Loucy (cell line): ENCODE results near the gene SLC38A9.

Experiments
- H2AFZ ChIP-seq: fragments of 200-600 bp; sonication (generic); 2 replicates; pipeline ENCODE4 v1.6.0; 2016; ENCODE audit warnings: antibody characterized with exemption, mild to moderate bottlenecking, low read length, moderate library complexity
- H3F3A ChIP-seq: fragments of 200-600 bp; 2 replicates; pipeline ENCODE4 v1.6.0; 2016; ENCODE audit warnings: antibody characterized with exemption, low read depth, mild to moderate bottlenecking
- H3K27me3 ChIP-seq: fragments of 200-600 bp; sonication (generic); 2 replicates; pipeline ENCODE4 v1.6.1; 2014; ENCODE audit warnings: low read length, mild to moderate bottlenecking; ENCODE audit not compliant: insufficient read depth, poor library complexity, severe bottlenecking
- H3K36me3 ChIP-seq: fragments of 200-600 bp; sonication (generic); 2 replicates; pipeline ENCODE4 v1.6.1; 2016; ENCODE audit warnings: low read length; ENCODE audit not compliant: insufficient read depth
- H3K4me1 ChIP-seq: fragments of 200-600 bp; sonication (generic); 2 replicates; pipeline ENCODE4 v1.5.1; 2014; ENCODE audit warnings: low read length, mild to moderate bottlenecking; ENCODE audit not compliant: insufficient read depth, poor library complexity, severe bottlenecking
- H3K4me2 ChIP-seq: fragments of 200-600 bp; sonication (generic); 2 replicates; pipeline ENCODE4 v1.6.0; 2014; ENCODE audit warnings: antibody characterized with exemption, low read length, low read depth, mild to moderate bottlenecking; ENCODE audit not compliant: poor library complexity, severe bottlenecking
- H3K4me3 ChIP-seq: fragments of 200-600 bp; sonication (generic); 2 replicates; pipeline ENCODE4 v1.5.1; 2014; ENCODE audit warnings: low read length, mild to moderate bottlenecking, mixed read lengths; ENCODE audit not compliant: poor library complexity, severe bottlenecking
- H3K79me2 ChIP-seq: fragments of 200-600 bp; sonication (generic); 2 replicates; pipeline ENCODE4 v1.6.1; 2014; ENCODE audit warnings: low read length; ENCODE audit not compliant: insufficient read depth
- H3K9ac ChIP-seq: fragments of 200-600 bp; sonication (generic); 2 replicates; pipeline ENCODE4 v1.6.0; 2014; ENCODE audit warnings: mild to moderate bottlenecking, low read depth, low read length, moderate library complexity; ENCODE audit not compliant: poor library complexity, severe bottlenecking
- H3K9me2 ChIP-seq: fragments of 200-600 bp; sonication (generic); replicated peaks from 2 replicates; pipeline ENCODE4 v1.6.1; 2016; ENCODE audit warnings: low read depth, low read length, mixed read lengths
- H3K9me3 ChIP-seq: fragments of 200-600 bp; sonication (generic); 2 replicates; pipeline ENCODE4 v1.6.1; 2014; ENCODE audit warnings: mild to moderate bottlenecking, antibody characterized with exemption, low read length, low read depth; ENCODE audit not compliant: insufficient read depth
- H4K20me1 ChIP-seq: fragments of 200-600 bp; sonication (generic); 2 replicates; pipeline ENCODE4 v1.6.0; 2014; ENCODE audit warnings: antibody characterized with exemption, low read length, mild to moderate bottlenecking; ENCODE audit not compliant: insufficient read depth, poor library complexity, severe bottlenecking
- EZH2phosphoT487 ChIP-seq: fragments of 200-600 bp; IDR thresholded peaks from 2 replicates; pipeline ENCODE4 v1.6.1; 2018; ENCODE audit warnings: antibody characterized with exemption, mild to moderate bottlenecking, moderate library complexity, borderline replicate concordance
- TF ChIP-seq, protein P1 (sequence below): fragments of 200-600 bp; sonication (generic); conservative IDR thresholded peaks from 2 replicates; pipeline ENCODE4 v1.5.1; 2014; ENCODE audit warnings: mild to moderate bottlenecking, antibody characterized with exemption, low read length

The SLC38A9 gene

DNA sequence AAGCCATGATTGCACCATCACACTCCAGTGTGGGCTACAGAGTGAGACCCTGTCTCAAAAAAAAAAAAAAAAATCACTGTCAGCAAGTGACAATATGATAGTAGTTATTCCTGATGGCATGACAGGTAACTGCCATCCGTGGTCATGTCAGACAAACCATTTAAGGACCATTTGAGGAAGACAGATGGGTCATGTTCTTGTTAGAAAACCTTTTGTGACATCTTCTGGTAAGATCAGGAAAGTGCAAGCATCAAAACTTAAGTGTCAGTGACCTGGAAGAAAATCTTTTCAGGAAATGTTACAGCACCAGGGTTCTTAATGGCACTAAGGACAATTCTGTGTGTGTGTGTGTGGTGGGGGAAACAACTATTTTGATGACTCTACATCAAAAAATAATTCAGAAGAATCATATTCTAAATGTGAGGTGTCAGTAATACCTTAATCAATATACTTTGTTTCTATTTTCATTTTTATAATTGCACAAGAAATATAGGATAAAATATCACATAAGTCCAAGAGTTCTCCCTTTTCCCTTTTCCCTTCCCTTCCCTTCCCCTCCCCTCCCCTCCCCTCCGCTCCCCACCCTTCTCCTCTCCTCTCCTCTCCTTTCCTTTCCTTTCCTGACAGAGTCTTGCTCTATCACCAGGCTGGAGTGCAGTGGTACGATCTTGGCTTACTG is 17.8 kb downstream of the SLC38A9 start:
- Histone ChIP-seq H3K4me2 (no peak overlapping the region), H2AFZ (no peak overlapping the region), H3K9me3 (no peaks in the 10 kb centered on the region), H3K4me3 (no peak overlapping the region), H3K4me1 (no peaks in the 10 kb centered on the region), H3K9me2 (no peaks in the 10 kb centered on the region), H3K79me2 (no peaks in the 10 kb centered on the region), H3K36me3 (0 out of 2 replicates have a peak, but pooled peaks cover 3% of the 10 kb centered on the region), H3K9ac (no peak overlapping the region), H3F3A (no peaks in the 10 kb centered on the region), H3K27me3 (no peaks in the 10 kb centered on the region), H4K20me1 (no peaks in the 10 kb centered on the region)
- no peak for TF ChIP-seq EZH2phosphoT487
- TF ChIP-seq, protein P1, sequence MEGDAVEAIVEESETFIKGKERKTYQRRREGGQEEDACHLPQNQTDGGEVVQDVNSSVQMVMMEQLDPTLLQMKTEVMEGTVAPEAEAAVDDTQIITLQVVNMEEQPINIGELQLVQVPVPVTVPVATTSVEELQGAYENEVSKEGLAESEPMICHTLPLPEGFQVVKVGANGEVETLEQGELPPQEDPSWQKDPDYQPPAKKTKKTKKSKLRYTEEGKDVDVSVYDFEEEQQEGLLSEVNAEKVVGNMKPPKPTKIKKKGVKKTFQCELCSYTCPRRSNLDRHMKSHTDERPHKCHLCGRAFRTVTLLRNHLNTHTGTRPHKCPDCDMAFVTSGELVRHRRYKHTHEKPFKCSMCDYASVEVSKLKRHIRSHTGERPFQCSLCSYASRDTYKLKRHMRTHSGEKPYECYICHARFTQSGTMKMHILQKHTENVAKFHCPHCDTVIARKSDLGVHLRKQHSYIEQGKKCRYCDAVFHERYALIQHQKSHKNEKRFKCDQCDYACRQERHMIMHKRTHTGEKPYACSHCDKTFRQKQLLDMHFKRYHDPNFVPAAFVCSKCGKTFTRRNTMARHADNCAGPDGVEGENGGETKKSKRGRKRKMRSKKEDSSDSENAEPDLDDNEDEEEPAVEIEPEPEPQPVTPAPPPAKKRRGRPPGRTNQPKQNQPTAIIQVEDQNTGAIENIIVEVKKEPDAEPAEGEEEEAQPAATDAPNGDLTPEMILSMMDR: peak; percentile 68

DNA sequence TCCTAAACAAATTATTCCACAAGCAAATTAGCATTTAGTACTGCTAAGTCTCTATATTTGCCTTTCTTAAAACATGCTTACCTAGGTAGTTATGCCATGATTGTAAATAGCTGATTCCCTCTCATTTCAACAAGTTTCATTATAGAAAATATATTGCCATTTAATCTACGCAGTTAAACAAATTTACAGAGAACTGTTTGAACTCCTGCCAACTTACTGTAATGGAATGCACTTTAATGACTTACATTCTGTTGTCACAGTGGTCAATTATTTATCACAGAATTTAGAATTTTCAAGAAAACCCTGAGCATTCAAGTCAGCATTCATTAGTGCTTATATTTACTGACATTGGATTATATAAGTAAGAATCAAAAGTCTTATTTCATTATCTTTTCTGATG is 19.6 kb downstream of the SLC38A9 start:
- Histone ChIP-seq H3K27me3 (no peaks in the 10 kb centered on the region), H3K9ac (no peak overlapping the region), H3F3A (no peaks in the 10 kb centered on the region), H3K4me3 (no peak overlapping the region), H2AFZ (no peak overlapping the region), H3K36me3 (0 out of 2 replicates have a peak, but pooled peaks cover 3% of the 10 kb centered on the region), H3K9me3 (no peaks in the 10 kb centered on the region), H3K4me1 (no peaks in the 10 kb centered on the region), H4K20me1 (no peaks in the 10 kb centered on the region), H3K4me2 (no peak overlapping the region), H3K9me2 (no peaks in the 10 kb centered on the region), H3K79me2 (no peaks in the 10 kb centered on the region)
- no peak for TF ChIP-seq EZH2phosphoT487
- TF ChIP-seq, protein P1: no peak

- no peaks in the 10 kb centered on the region for H4K20me1 ChIP-seq
- H3K9me2 ChIP-seq: no peaks in the 10 kb centered on the region
- H3K4me1 ChIP-seq: no peaks in the 10 kb centered on the region
- no peaks in the 10 kb centered on the region for H3F3A ChIP-seq
- H3K4me2 ChIP-seq: no peak overlapping the region
- no peaks in the 10 kb centered on the region for H3K36me3 ChIP-seq
- no peaks in the 10 kb centered on the region for H3K79me2 ChIP-seq
- no peak overlapping the region for H2AFZ ChIP-seq
- no peak overlapping the region for H3K4me3 ChIP-seq
- H3K27me3 ChIP-seq: no peaks in the 10 kb centered on the region
- H3K9ac ChIP-seq: no peak overlapping the region
- no peaks in the 10 kb centered on the region for H3K9me3 ChIP-seq
- TF ChIP-seq, protein P1: peak; percentile 16; the same call in 1 of the 2 replicates
- no peak for TF ChIP-seq EZH2phosphoT487
Observed at GRCh38 chr5:55692106-55692417, 20.1 kb downstream of the SLC38A9 start.
